ENCODE data around the gene FBXO17.

FBXO17 gene

GRCh38 chr19:38933544-38933943, 42.0 kb downstream of the FBXO17 start:
- TF ChIP-seq, protein P1, sequence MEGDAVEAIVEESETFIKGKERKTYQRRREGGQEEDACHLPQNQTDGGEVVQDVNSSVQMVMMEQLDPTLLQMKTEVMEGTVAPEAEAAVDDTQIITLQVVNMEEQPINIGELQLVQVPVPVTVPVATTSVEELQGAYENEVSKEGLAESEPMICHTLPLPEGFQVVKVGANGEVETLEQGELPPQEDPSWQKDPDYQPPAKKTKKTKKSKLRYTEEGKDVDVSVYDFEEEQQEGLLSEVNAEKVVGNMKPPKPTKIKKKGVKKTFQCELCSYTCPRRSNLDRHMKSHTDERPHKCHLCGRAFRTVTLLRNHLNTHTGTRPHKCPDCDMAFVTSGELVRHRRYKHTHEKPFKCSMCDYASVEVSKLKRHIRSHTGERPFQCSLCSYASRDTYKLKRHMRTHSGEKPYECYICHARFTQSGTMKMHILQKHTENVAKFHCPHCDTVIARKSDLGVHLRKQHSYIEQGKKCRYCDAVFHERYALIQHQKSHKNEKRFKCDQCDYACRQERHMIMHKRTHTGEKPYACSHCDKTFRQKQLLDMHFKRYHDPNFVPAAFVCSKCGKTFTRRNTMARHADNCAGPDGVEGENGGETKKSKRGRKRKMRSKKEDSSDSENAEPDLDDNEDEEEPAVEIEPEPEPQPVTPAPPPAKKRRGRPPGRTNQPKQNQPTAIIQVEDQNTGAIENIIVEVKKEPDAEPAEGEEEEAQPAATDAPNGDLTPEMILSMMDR (IDR thresholded peaks at IDR 0.05; ENCODE audit: extremely low read depth, missing control alignments), result no peak
- DNase-seq (ENCODE audit: low spot score), result no peak

- peak; percentile 51 for DNase-seq (ENCODE audit: low spot score)
- TF ChIP-seq, protein P1 (IDR thresholded peaks at IDR 0.05; ENCODE audit: extremely low read depth, missing control alignments), result no peak
These were observed 42.9 kb downstream of the FBXO17 start for GRCh38 chr19:38932425-38933179.

- TF ChIP-seq, protein P1 (IDR thresholded peaks at IDR 0.05; ENCODE audit: extremely low read depth, missing control alignments), result no peak
- DNase-seq (ENCODE audit: low spot score), result no peak
These were observed 44.1 kb downstream of the FBXO17 start for GRCh38 chr19:38931521-38931793.

DNA sequence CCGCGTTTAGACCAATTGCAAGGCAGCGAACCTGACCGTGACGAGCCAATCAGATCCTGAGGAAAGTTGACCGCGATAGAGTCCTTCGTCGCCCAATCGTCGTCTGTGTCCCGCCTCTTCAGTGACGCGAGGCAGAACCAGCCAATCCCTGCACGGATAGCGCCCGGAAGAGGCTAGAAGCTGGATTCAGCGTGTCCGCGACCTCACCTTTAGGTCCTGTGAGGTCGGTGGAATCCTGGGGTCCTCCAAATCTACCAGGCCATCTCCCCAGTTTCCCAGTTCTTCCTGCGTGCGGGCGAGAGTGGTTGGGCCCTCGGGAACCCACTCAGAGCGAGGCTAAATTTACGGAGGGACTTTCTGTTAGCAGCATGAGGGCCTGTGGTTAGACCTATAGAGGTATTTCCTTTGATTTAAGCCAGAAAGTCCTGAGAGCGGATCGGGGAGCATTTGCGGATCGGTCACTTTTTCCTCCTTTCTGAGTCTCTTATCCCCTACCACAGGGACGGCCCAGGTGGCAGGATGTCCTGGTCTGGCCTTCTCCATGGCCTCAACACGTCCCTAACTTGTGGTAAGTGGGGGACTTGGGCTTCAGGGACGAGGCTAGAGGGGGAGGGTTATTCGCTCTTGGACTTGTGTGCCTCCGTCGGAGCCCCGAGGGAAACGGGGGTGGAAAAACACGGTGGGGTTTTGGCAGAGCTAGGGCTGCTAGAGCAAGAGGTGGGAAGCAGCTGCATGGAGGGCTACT, 44.6 kb downstream of the FBXO17 start, which contains the start of gene MRPS12:
TSS of gene MRPS12 (plus strand) at position 169 of the 745 bp plus-strand sequence. CDS start at position 520, 351 bp downstream.
- DNase-seq (ENCODE audit: low spot score), result peak; percentile 99
- TF ChIP-seq, protein P1 (IDR thresholded peaks at IDR 0.05; ENCODE audit: extremely low read depth, missing control alignments), result no peak

- peak; percentile 97 for DNase-seq (ENCODE audit: low spot score)
- TF ChIP-seq, protein P1 (IDR thresholded peaks at IDR 0.05; ENCODE audit: extremely low read depth, missing control alignments), result peak; percentile 96
These were observed 45.4 kb downstream of the FBXO17 start, which contains the start of gene SARS2 for GRCh38 chr19:38929929-38930775. Gene SARS2 (minus strand): TSS chr19:38930763. CDS start chr19:38930736, 27 bp downstream.

DNA sequence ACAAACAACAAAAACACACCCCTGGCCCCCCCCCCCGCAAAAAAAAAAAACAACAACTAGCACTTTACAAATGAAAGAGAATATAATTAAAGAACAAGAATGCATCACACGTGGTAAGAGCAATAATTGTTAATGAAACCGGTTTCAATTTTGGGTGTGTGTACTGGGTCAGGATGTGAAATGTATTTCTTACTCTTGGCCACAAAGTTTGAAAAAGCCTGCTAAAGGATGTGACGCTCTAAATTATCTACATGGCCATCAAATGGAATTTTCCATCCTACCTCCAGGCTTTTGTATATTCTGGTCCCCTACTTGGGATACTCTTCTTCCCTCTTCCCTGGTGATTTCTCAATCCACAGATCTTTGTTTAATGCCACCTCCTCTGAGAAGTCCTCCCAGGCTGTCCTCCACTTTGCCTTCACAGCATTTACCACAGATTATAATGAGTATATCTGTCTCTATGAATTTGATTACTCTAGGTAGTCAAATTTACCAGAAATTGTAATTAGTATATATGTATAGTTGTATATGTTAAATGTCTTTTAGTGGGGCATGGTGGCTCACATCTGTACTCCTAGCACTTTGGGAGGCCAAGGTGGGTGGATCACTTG, 47.0 kb downstream of the FBXO17 start:
- DNase-seq (ENCODE audit: low spot score), result no peak

More for the DNA sequence above, 47.0 kb downstream of the FBXO17 start:
- TF ChIP-seq, protein P1 (IDR thresholded peaks at IDR 0.05; ENCODE audit: extremely low read depth, missing control alignments), result no peak

Measured in GM20000 (cell line).